Endodermal cell (in vitro differentiated cells): ENCODE measurements around the gene NTRK3. TPM values are rescaled to one million over a fixed set of nuclear protein-coding genes. Genes with fewer than 3 reads are reported as not detected.

ENCODE experiments used
- DNase-seq: peaks from one replicate; pipeline ENCODE4 v3.0.0-alpha.2; 2017
- H3K27ac ChIP-seq: 2 replicates; pipeline ENCODE4 v1.5.1; 2013; ENCODE audit warnings: mild to moderate bottlenecking, low read depth, low read length, moderate library complexity
- H3K27me3 ChIP-seq: 2 replicates; pipeline ENCODE4 v1.6.1; 2013; ENCODE audit warnings: mild to moderate bottlenecking, low read length, moderate library complexity; ENCODE audit not compliant: insufficient read depth, control insufficient read depth, poor library complexity, severe bottlenecking
- H3K36me3 ChIP-seq: 2 replicates; pipeline ENCODE4 v1.7.0; 2013; ENCODE audit warnings: mild to moderate bottlenecking, low read length, moderate library complexity; ENCODE audit not compliant: control insufficient read depth, insufficient read depth
- H3K4me1 ChIP-seq: one replicate; pipeline ENCODE4 v1.7.0; 2013; ENCODE audit warnings: low read length; ENCODE audit not compliant: control insufficient read depth, insufficient read depth
- H3K4me3 ChIP-seq: 2 replicates; pipeline ENCODE4 v1.5.1; 2013; ENCODE audit warnings: mild to moderate bottlenecking, low read length, moderate library complexity
- H3K9ac ChIP-seq: 2 replicates; pipeline ENCODE4 v1.6.1; 2013; ENCODE audit warnings: mild to moderate bottlenecking, low read length, moderate library complexity; ENCODE audit not compliant: poor library complexity, severe bottlenecking; ENCODE audit errors: extremely low read depth
- H3K9me3 ChIP-seq: 2 replicates; pipeline ENCODE4 v1.6.1; 2013; ENCODE audit warnings: mild to moderate bottlenecking, low read length, moderate library complexity; ENCODE audit not compliant: control insufficient read depth
- H3K27ac Mint-ChIP-seq: 2 replicates; pipeline ENCODE4 v1.8.0; 2020; ENCODE audit warnings: mixed read lengths
- H3K27me3 Mint-ChIP-seq: 2 replicates; pipeline ENCODE4 v1.8.0; 2021; ENCODE audit warnings: mild to moderate bottlenecking, mixed read lengths; ENCODE audit not compliant: insufficient read depth
- H3K36me3 Mint-ChIP-seq: 2 replicates; pipeline ENCODE4 v1.8.0; 2020; ENCODE audit warnings: low read depth, mixed read lengths
- H3K4me1 Mint-ChIP-seq: 2 replicates; pipeline ENCODE4 v1.8.0; 2020; ENCODE audit warnings: mixed read lengths
- H3K4me3 Mint-ChIP-seq: 2 replicates; pipeline ENCODE4 v1.8.0; 2020; ENCODE audit warnings: mild to moderate bottlenecking, moderate library complexity, mixed read lengths
- H3K9me3 Mint-ChIP-seq: 2 replicates; pipeline ENCODE4 v1.8.0; 2020; ENCODE audit warnings: mild to moderate bottlenecking, mixed read lengths
- CTCF ChIP-seq: fragments of 200-600 bp; sonication (generic); conservative IDR thresholded peaks from 2 replicates; pipeline ENCODE4 v1.5.0; 2021; ENCODE audit warnings: antibody characterized with exemption, mild to moderate bottlenecking
- whole genome bisulfite sequencing, 2 experiments: methylation state at CpG; one replicate each; pipeline versions ENCODE4 v1.1.5 to v1.1.7; 2013; ENCODE audit warnings: missing lambda C conversion rate in 2 of 2, mixed read lengths in 1 of 2; ENCODE audit not compliant: insufficient coverage in 1 of 2, insufficient read length in 1 of 2; 5-methylcytosine and 5-hydroxymethylcytosine counted together
- total RNA-seq, 2 donors: library from RNA; stranded (reverse); fragmentation: NEBNext Ultra II Directional in 1 of 2; extraction: Animal tissue kit (Norgen Biotek cat#: 25700) in 1 of 2; gene quantifications; 2 replicates in 1 of 2; 3 replicates in 1 of 2; pipeline ENCODE4 v1.2.1, GENCODE V29; 2021

NTRK3 gene
- total RNA-seq, 2 donors from 2014 or later: 0.11 to 0.86 TPM

- H3K9ac ChIP-seq: no peak overlapping the region
Measured at GRCh38 chr15:87973501-87974215, 282.9 kb downstream of the NTRK3 start.

GRCh38 chr15:87971076-87971475 is 285.5 kb downstream of the NTRK3 start:
- no peak for TF ChIP-seq CTCF
- H3K4me1 Mint-ChIP-seq: peaks cover 2% of the 10 kb centered on the region
- WGBS, 2 experiments: 85 to 89% methylated on average over 3 of the region's 3 CpGs
- no peak for DNase-seq
- Histone ChIP-seq H3K9me3 (no peaks in the 10 kb centered on the region), H3K27me3 (peaks cover 9% of the 10 kb centered on the region), H3K36me3 (no peaks in the 10 kb centered on the region), H3K9ac (no peak overlapping the region), H3K4me1 (no peaks in the 10 kb centered on the region), H3K27ac (no peak overlapping the region), H3K4me3 (no peak overlapping the region)
- no peak overlapping the region for H3K27ac Mint-ChIP-seq
- no peaks in the 10 kb centered on the region for H3K36me3 Mint-ChIP-seq
- peaks cover 35% of the 10 kb centered on the region for H3K27me3 Mint-ChIP-seq
- no peak overlapping the region for H3K4me3 Mint-ChIP-seq
- no peaks in the 10 kb centered on the region for H3K9me3 Mint-ChIP-seq

More at GRCh38 chr15:87973501-87974215, 282.9 kb downstream of the NTRK3 start:
- no peaks in the 10 kb centered on the region for H3K36me3 ChIP-seq
- no peaks in the 10 kb centered on the region for H3K4me1 ChIP-seq
- H3K27me3 Mint-ChIP-seq: peaks cover 29% of the 10 kb centered on the region
- WGBS, 2 experiments: 84 to 87% methylated on average over 9 to 13 of the region's 13 CpGs
- H3K9me3 ChIP-seq: no peaks in the 10 kb centered on the region
- H3K27ac ChIP-seq: peak overlapping the region; percentile 59
- no peak for TF ChIP-seq CTCF
- peak; percentile 54 for DNase-seq
- H3K4me1 Mint-ChIP-seq: peaks cover 2% of the 10 kb centered on the region
- H3K36me3 Mint-ChIP-seq: no peaks in the 10 kb centered on the region
- no peak overlapping the region for H3K27ac Mint-ChIP-seq
- no peaks in the 10 kb centered on the region for H3K9me3 Mint-ChIP-seq
- no peak overlapping the region for H3K4me3 ChIP-seq
- no peaks in the 10 kb centered on the region for H3K27me3 ChIP-seq
- H3K4me3 Mint-ChIP-seq: no peak overlapping the region

- H3K9me3 Mint-ChIP-seq: no peaks in the 10 kb centered on the region
- Histone ChIP-seq H3K9me3 (no peaks in the 10 kb centered on the region), H3K9ac (no peak overlapping the region), H3K36me3 (no peaks in the 10 kb centered on the region), H3K4me3 (no peak overlapping the region), H3K27ac (no peak overlapping the region), H3K4me1 (peaks cover 3% of the 10 kb centered on the region), H3K27me3 (peaks cover 9% of the 10 kb centered on the region)
- no peaks in the 10 kb centered on the region for H3K36me3 Mint-ChIP-seq
- no peak overlapping the region for H3K4me3 Mint-ChIP-seq
- no peak for TF ChIP-seq CTCF
- H3K4me1 Mint-ChIP-seq: peaks cover 2% of the 10 kb centered on the region
- peaks cover 22% of the 10 kb centered on the region for H3K27me3 Mint-ChIP-seq
- WGBS, 2 experiments: 92 to 93% methylated on average over 2 of the region's 2 CpGs
- H3K27ac Mint-ChIP-seq: no peak overlapping the region
- DNase-seq: no peak
Measured at GRCh38 chr15:87967951-87968350, 288.6 kb downstream of the NTRK3 start.
